ENCODE measurements around the gene TCTA. TPM values are rescaled to one million over a fixed set of nuclear protein-coding genes. Genes with fewer than 3 reads are reported as not detected.

TCTA gene
- total RNA-seq, 2 donors from 2014 or later, result 13.9 to 23.1 TPM

DNA sequence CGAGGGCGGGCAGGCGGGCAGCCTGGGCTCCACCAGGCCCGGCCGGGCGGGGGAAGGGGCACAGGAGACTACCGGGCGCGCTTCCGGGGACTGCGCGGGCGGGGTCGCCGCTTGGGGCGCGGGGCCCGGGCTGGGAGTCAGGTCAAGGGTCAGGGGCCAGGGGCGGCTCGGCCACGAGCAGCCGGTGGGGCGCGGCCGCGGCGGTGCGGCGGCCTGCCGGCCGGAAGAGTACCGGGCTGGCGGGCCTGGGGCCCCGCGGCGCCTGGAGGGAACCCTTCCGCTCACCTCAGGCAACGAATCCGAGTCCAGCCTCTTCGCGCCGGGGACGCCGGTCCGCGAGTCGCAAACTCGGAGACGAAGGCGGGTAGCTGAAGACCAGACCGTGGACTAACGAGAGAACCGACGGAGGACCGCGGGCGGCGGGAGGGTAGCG lies 672 bp upstream of the TCTA start:
- H3K27ac ChIP-seq, result peak overlapping the region; percentile 90 to 92
- H3K4me3 ChIP-seq, result peak overlapping the region; percentile 78 to 85
- peaks cover 13% of the 10 kb centered on the region for H3K36me3 ChIP-seq
- DNase-seq (ENCODE audit: low spot score), result no peak
- H3K9me3 ChIP-seq, result no peaks in the 10 kb centered on the region
- TF ChIP-seq, protein P1, sequence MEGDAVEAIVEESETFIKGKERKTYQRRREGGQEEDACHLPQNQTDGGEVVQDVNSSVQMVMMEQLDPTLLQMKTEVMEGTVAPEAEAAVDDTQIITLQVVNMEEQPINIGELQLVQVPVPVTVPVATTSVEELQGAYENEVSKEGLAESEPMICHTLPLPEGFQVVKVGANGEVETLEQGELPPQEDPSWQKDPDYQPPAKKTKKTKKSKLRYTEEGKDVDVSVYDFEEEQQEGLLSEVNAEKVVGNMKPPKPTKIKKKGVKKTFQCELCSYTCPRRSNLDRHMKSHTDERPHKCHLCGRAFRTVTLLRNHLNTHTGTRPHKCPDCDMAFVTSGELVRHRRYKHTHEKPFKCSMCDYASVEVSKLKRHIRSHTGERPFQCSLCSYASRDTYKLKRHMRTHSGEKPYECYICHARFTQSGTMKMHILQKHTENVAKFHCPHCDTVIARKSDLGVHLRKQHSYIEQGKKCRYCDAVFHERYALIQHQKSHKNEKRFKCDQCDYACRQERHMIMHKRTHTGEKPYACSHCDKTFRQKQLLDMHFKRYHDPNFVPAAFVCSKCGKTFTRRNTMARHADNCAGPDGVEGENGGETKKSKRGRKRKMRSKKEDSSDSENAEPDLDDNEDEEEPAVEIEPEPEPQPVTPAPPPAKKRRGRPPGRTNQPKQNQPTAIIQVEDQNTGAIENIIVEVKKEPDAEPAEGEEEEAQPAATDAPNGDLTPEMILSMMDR (IDR thresholded peaks at IDR 0.05), result no peak
- H3K27me3 ChIP-seq, result no peaks in the 10 kb centered on the region
- H3K4me1 ChIP-seq, result peaks cover 0 to 68% of the 10 kb centered on the region in 2 donors

DNA sequence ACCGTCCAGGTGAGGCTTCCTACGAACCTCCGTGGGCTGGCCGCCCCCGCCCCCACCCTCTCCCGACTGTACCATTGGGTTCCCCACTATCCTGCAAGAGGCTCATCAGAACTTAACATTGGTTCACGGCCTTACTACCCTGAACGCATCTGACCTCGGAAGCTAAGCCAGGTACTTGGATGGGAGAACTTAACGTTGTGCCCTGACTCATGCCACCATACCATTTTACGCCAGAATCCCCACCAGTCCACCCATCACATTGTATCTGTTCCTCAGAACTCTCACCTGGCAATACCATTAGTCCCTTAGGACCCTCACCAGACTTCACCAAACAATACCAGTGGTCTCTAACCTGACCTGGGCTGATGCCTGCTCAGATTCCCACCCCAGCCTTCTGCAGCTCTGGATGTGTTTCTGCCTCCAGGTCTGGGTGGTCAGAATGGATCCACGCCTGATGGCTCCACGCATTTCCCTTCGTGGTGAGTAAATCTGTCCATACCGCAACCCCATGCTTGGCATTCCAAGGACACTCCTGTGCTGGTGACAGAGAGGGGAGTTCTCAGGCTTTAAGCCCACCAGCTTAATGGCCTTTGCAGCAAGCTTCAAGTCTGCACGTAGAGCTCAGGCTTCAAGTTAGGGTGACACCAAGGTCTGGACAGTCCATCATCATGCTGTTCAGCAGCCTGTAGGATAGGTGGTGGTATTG lies 562 bp downstream of the TCTA start:
- TF ChIP-seq, protein P1 (IDR thresholded peaks at IDR 0.05), result no peak
- H3K27me3 ChIP-seq, result no peaks in the 10 kb centered on the region
- DNase-seq (ENCODE audit: low spot score), result no peak
- H3K27ac ChIP-seq, result peak overlapping the region; percentile 90 to 92
- peak overlapping the region; percentile 73 to 85 for H3K4me3 ChIP-seq
- peaks cover 17% of the 10 kb centered on the region for H3K36me3 ChIP-seq
- no peaks in the 10 kb centered on the region for H3K9me3 ChIP-seq
- H3K4me1 ChIP-seq, result peaks cover 0 to 61% of the 10 kb centered on the region in 2 donors

DNA sequence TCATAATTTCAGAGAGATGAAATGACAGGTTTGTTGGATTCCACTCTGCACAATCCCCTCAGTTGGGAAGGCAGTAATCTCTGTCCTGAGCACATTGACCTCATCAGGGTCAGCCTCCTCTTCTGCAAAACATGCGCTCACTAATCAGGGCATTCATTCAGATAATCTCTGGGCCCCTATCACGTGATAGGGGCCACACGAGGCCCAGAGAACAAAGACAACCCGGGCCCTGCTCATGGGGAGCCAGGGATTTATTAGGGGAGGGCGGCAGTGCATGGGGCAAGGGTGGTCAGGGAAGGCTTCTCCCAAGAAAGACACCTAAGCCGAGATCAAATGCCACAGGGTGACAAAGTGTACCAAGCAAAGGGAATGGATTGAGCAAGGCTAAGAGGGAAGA lies 1.1 kb downstream of the TCTA start:
- Histone ChIP-seq H3K27ac (peak overlapping the region; percentile 90 to 92), H3K27me3 (no peaks in the 10 kb centered on the region), H3K4me3 (peak overlapping the region; percentile 73 to 85), H3K4me1 (peaks cover 0 to 62% of the 10 kb centered on the region in 2 donors), H3K36me3 (peaks cover 17% of the 10 kb centered on the region), H3K9me3 (no peaks in the 10 kb centered on the region)
- DNase-seq (ENCODE audit: low spot score), result no peak
- TF ChIP-seq, protein P1 (IDR thresholded peaks at IDR 0.05), result no peak

DNA sequence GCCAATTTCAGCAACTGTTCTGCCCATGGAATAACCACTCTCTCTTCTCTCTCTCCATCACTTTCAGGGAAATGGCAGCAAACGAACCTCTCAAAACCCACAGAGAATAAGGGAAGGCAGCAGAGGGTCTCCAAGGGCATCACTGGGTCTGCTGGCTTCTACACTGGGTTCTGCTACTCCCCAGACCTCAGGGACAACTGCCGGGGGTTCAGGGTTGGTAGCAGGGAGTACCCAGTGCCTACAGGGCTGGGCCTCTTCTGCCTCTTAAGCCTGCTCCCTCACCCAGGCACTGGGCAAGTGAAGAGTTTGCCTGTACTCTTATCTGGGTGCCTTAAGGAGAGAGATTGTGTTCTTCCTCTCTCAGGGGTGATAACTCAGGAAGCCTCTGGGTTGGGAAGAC lies 2.5 kb downstream of the TCTA start:
- H3K27me3 ChIP-seq, result no peaks in the 10 kb centered on the region
- H3K4me3 ChIP-seq, result no peak overlapping the region
- no peak for DNase-seq (ENCODE audit: low spot score)
- no peaks in the 10 kb centered on the region for H3K9me3 ChIP-seq
- peaks cover 17% of the 10 kb centered on the region for H3K36me3 ChIP-seq
- H3K27ac ChIP-seq, result no peak overlapping the region
- peaks cover 0 to 49% of the 10 kb centered on the region in 2 donors for H3K4me1 ChIP-seq
- TF ChIP-seq, protein P1 (IDR thresholded peaks at IDR 0.05), result no peak

DNA sequence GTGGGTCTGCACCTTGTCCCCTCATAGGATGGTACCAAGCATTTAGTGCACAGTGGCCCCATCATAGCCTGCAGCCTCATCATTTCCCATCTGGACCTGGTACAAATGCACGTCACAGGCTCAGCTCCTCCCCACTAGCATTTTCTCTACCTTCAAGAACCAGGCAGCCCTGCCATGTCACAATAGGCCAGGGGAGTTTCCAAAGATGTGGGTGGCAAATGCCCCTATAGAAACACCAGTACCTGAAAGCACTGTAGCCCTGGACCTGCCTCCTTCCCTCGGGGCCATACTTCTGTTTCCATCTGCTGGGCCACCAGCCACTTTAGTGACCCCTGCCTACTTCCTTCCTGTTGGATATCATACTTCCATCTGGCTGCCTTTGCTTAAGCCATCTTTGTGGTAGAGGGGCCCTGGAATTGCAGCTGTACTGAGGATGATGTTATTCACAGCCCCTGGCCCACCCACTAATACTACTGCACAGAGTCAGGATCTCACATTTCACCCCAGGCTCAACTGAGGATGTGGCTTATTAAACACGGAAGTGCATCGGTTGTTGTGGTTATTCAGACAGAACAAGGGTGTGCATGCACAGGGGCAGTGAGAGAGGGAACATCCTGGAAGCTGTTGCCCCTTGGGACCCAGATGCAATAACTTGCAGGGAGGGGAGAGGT lies 3.8 kb downstream of the TCTA start:
- Histone ChIP-seq H3K9me3 (no peaks in the 10 kb centered on the region), H3K4me3 (no peak overlapping the region), H3K27ac (peak overlapping the region in 1 of 2 donors; percentile 18), H3K4me1 (peaks cover 0 to 37% of the 10 kb centered on the region in 2 donors), H3K36me3 (peaks cover 17% of the 10 kb centered on the region), H3K27me3 (no peaks in the 10 kb centered on the region)
- TF ChIP-seq, protein P1 (IDR thresholded peaks at IDR 0.05), result no peak
- no peak for DNase-seq (ENCODE audit: low spot score)
